ENCODE measurements around the gene CER1.

Gene CER1

DNA sequence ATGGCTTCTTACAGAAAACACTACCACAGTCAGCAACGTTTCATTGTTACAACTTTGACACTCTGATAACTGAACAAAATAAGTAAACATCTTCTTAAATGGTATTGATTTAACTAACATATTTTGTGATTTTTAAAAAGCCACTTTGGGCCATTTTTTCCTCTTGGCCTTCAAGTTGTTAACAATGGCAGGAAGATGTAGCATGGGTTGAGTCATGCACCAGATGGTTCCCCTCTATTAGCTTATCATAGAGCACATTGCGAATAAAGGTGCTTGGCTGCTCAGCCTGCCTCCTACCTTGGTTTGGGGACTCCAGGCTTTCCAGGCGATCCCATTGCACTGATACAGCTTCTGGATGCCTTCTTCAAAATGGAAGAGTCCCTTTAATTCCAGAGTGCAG lies 24.1 kb upstream of the CER1 start:
- no peak for TF ChIP-seq ZFX (IDR thresholded peaks at IDR 0.05)
- TF ChIP-seq, protein P1, sequence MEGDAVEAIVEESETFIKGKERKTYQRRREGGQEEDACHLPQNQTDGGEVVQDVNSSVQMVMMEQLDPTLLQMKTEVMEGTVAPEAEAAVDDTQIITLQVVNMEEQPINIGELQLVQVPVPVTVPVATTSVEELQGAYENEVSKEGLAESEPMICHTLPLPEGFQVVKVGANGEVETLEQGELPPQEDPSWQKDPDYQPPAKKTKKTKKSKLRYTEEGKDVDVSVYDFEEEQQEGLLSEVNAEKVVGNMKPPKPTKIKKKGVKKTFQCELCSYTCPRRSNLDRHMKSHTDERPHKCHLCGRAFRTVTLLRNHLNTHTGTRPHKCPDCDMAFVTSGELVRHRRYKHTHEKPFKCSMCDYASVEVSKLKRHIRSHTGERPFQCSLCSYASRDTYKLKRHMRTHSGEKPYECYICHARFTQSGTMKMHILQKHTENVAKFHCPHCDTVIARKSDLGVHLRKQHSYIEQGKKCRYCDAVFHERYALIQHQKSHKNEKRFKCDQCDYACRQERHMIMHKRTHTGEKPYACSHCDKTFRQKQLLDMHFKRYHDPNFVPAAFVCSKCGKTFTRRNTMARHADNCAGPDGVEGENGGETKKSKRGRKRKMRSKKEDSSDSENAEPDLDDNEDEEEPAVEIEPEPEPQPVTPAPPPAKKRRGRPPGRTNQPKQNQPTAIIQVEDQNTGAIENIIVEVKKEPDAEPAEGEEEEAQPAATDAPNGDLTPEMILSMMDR (conservative IDR thresholded peaks at IDR 0.05): no peak
- H3K27ac ChIP-seq: no peak overlapping the region

DNA sequence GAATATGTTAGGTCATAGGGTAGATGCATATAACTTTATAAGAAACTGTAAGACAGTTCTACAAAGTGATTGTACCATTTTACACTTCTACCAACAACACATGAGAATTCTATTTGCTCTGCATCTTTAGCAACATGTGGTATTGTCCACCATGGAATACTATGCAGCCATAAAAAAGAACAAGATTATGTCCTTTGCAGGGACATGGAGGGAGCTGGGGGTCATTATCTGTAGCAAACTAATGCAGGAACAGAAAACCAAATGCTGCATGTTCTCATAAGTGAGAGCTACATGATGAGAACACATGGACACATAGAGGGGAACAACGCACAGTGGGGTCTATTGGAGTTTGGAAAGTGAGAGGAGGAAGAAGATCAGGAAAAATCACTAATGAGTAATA lies 22.2 kb upstream of the CER1 start:
- TF ChIP-seq ZFX (IDR thresholded peaks at IDR 0.05): no peak
- TF ChIP-seq, protein P1 (conservative IDR thresholded peaks at IDR 0.05): no peak
- no peak overlapping the region for H3K27ac ChIP-seq

DNA sequence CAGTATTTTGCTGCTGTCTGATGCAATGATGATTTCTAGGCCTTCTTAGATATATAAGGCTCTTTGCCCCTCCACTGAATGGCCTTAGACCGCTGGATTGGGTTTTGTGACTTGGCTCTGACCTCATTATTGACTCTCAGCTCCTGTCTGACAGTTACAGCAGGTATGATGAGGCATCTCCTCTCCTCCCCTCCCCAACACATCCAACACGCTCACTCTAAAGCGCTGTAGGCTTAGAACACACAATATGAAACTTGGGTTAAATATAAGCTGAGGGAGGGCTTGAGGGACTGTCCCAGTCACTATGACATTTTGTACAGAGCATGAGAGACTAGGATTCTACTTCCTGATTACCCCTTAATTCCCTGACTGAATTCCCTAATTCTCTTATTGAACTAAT lies 18.8 kb upstream of the CER1 start:
- TF ChIP-seq, protein P1 (conservative IDR thresholded peaks at IDR 0.05): no peak
- no peak for TF ChIP-seq ZFX (IDR thresholded peaks at IDR 0.05)
- no peak overlapping the region for H3K27ac ChIP-seq

DNA sequence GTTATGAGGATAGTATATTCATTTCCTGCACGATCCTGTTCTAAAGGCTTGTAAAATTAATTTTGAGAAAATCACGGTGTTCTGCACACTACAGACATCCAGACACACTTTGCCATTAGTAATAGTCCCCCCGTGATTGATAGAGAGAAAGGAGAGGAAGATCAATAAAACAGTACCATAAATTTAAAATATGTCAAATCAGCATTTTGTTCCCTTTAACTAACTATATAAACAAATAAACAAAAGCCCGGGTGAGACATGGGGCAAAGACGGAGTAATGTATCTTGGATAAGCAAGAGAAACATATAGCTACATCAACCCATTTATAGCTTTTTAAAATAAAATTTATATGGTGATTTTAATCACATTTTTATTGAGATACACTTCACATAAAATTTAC lies 10.6 kb upstream of the CER1 start:
- no peak overlapping the region for H3K27ac ChIP-seq
- TF ChIP-seq, protein P1 (conservative IDR thresholded peaks at IDR 0.05): no peak
- TF ChIP-seq ZFX (IDR thresholded peaks at IDR 0.05): no peak

DNA sequence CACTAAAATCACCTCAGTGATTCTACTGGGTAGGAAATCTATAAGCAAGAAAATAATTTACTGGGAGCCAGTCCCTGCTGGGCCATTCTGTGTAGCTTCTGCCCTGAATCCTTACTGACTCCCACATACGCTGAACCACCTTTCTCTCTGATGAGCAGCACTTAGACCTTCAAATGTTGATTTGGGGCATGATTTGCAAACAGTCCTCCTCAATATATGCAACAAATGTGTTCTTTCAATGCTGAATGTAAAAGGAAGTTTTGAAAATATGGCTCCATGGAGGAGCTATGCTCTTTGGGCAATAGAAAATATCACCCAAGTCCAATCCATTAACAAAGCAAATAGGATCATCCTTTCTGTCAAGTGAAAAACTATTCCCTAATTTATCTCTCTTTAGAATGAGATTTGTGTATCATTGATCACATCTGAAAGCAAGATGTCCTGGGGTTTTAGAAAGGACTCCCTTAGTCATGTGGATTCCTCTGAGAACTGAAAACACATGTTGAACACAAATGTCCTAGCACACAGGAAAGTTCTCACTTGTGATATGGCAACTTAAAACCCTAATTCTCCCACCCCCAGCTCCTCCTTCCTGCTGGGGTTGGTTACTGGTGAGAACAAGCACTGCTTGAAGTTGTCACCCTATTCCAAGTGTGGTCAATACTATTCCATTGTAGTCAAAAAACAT lies 8.9 kb upstream of the CER1 start:
- TF ChIP-seq, protein P1 (conservative IDR thresholded peaks at IDR 0.05): no peak
- no peak for TF ChIP-seq ZFX (IDR thresholded peaks at IDR 0.05)
- no peak overlapping the region for H3K27ac ChIP-seq

DNA sequence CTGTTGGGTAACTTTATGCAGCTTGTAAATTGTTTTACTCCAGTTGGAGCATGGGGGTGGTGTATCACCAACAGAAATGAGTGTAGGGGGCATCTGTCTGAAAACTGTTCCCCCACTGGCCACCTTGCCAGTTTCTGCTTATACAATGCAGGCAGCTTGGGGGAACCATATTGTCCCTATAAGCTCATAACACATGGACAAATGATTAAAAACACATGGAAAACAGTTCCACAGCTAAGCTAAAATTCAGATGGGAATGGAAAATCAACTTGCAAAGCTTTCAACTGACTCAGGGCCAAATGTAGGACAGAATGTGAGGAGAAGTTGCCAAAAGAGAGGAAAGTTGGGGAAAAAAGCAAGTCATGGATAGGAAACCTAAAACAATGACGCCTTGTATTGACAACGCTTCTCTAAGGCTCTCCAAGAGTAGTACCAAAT lies 7.9 kb upstream of the CER1 start:
- H3K27ac ChIP-seq: no peak overlapping the region
- TF ChIP-seq, protein P1 (conservative IDR thresholded peaks at IDR 0.05): no peak
- TF ChIP-seq ZFX (IDR thresholded peaks at IDR 0.05): no peak

DNA sequence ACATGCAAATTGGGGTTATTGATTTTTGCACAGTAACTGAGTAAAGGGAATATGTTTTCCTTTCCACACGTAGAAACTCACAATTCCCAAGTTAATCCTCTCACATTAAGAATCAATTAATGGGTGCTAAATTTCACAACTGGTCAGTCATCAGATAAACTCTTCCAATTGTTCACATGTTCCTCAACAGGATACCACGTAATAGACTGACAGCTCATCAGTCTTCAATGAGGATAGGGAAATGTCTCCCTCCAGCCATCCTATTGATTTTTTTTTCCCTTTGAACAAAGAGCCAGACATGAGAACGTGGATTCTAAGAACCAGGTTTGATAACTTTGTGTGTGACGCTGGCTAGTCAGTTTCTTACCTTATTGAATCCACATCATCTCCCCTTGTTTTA lies 768 bp upstream of the CER1 start:
- TF ChIP-seq, protein P1 (conservative IDR thresholded peaks at IDR 0.05): no peak
- no peak for TF ChIP-seq ZFX (IDR thresholded peaks at IDR 0.05)
- H3K27ac ChIP-seq: no peak overlapping the region

All from C4-2B (cell line).